Body of pancreas (tissue), 4 donors: ENCODE data around the gene HTR3A. TPM values are rescaled to one million over a fixed set of nuclear protein-coding genes. Genes with fewer than 3 reads are reported as not detected.

Experiments used
- ATAC-seq: fragments of 150-250 bp; one replicate; pipeline ENCODE4 v1.9.1; 2016
- DNase-seq, 4 donors: peaks; one replicate each; pipeline ENCODE4 v3.0.0-alpha.2; 2019
- H3K27ac ChIP-seq, 4 donors: fragments of 200-600 bp; sonication (generic); 1 replicate in 3 of 4; 2 replicates in 1 of 4; pipeline versions ENCODE4 v1.5.1 to v1.6.1; 2016 to 2019; ENCODE audit warnings: mild to moderate bottlenecking in 1 of 4, mixed read lengths in 1 of 4, moderate library complexity in 1 of 4
- H3K27me3 ChIP-seq, 2 donors: fragments of 200-600 bp; sonication (generic); one replicate each; pipeline ENCODE4 v1.6.0; 2016; ENCODE audit warnings: mild to moderate bottlenecking in 1 of 2
- H3K36me3 ChIP-seq, 2 donors: fragments of 200-600 bp; sonication (generic); replicated peaks in 1 of 2; 2 replicates each; pipeline ENCODE4 v1.5.1; 2016; ENCODE audit warnings: low read depth in 2 of 2; ENCODE audit not compliant: insufficient read depth in 1 of 2
- H3K4me1 ChIP-seq: fragments of 200-600 bp; sonication (generic); one replicate; pipeline ENCODE4 v1.6.0; 2016
- H3K4me3 ChIP-seq, 2 donors: fragments of 200-600 bp; sonication (generic); 1 replicate in 1 of 2; 2 replicates in 1 of 2; pipeline ENCODE4 v1.5.1; 2016 to 2019
- H3K9me3 ChIP-seq, 3 donors: fragments of 200-600 bp; sonication (generic); 1 replicate in 2 of 3; 2 replicates in 1 of 3; pipeline ENCODE4 v1.5.1; 2016
- POLR2A ChIP-seq, 3 donors: fragments of 450-650 bp; IDR thresholded peaks; one replicate each; pipeline ENCODE4 v1.6.1; 2016; ENCODE audit warnings: antibody characterized with exemption in 3 of 3, mild to moderate bottlenecking in 2 of 3
- WGBS, 2 donors: methylation state at CpG; one replicate each; pipeline ENCODE4 v1.1.5; 2017; 5-methylcytosine and 5-hydroxymethylcytosine counted together
- intact Hi-C: fragments of 100-400 bp; cut with DNase I; formaldehyde crosslinking; loops from one replicate; pipeline ENCODE4 v1.15.1; 2023
- total RNA-seq, 2 donors: library from RNA; depleted of rRNA; stranded (reverse); fragments of >200 nt; gene quantifications; one replicate each; pipeline ENCODE4 v1.1.0, GENCODE V29; 2016
- TF ChIP-seq, protein P1 (sequence below), 7 experiments: fragments of 450-650 bp in 4 of 7; fragments of 200-600 bp in 3 of 7; sonication (generic) in 3 of 7; IDR thresholded peaks; one replicate each; pipeline ENCODE4 v1.5.1; 2016 to 2019; ENCODE audit warnings: antibody characterized with exemption in 7 of 7

The HTR3A gene
- total RNA-seq, 2 donors from 2014 or later: 0.33 to 1.0 TPM

DNA sequence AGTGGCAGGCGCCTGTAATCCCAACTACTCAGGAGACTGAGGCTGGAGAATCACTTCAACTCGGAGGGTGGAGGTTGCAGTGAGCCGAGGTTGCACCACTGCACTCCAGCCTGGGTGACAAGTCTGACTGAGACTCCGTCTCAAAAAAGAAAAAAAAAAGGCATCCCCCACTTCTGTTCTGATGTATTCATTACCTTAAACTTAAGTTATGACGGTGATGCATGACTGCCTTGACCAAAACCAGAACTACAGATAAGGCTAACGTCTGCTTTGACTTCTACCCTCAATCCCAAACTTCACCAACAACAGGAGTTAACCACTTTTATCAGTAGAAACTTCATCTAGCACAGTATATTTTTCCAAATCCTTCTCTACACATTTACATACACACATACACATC is 9.9 kb downstream of the HTR3A start:
- DNase-seq: no peak
- 51 to 54% methylated on average over 6 of the region's 6 CpGs for WGBS, 2 donors
- ATAC-seq: no peak

DNA sequence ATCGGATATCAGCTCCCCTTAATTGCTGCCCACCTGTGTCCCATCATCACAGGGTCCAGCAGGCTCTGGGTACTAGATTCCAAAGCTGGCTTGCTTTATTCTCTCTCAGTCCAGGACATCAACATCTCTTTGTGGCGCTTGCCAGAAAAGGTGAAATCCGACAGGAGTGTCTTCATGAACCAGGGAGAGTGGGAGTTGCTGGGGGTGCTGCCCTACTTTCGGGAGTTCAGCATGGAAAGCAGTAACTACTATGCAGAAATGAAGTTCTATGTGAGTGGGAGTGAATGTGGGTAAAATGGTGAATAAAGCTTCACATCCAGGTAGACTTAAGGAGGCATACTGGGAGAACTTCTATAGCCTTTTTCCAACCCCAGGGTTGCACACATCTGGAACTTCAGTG is 11.0 kb downstream of the HTR3A start:
- Histone ChIP-seq H3K4me3 (no peak overlapping the region), H3K27me3 (no peaks in the 10 kb centered on the region), H3K9me3 (no peaks in the 10 kb centered on the region), H3K27ac (no peak overlapping the region), H3K4me1 (no peaks in the 10 kb centered on the region), H3K36me3 (no peaks in the 10 kb centered on the region)
- intact Hi-C loops: no loop called here
- ATAC-seq: no peak
- WGBS, 2 donors: 61 to 72% methylated on average over 4 of the region's 4 CpGs
- TF ChIP-seq, protein P1, sequence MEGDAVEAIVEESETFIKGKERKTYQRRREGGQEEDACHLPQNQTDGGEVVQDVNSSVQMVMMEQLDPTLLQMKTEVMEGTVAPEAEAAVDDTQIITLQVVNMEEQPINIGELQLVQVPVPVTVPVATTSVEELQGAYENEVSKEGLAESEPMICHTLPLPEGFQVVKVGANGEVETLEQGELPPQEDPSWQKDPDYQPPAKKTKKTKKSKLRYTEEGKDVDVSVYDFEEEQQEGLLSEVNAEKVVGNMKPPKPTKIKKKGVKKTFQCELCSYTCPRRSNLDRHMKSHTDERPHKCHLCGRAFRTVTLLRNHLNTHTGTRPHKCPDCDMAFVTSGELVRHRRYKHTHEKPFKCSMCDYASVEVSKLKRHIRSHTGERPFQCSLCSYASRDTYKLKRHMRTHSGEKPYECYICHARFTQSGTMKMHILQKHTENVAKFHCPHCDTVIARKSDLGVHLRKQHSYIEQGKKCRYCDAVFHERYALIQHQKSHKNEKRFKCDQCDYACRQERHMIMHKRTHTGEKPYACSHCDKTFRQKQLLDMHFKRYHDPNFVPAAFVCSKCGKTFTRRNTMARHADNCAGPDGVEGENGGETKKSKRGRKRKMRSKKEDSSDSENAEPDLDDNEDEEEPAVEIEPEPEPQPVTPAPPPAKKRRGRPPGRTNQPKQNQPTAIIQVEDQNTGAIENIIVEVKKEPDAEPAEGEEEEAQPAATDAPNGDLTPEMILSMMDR (IDR thresholded peaks at IDR 0.05): no peak
- TF ChIP-seq POLR2A (IDR thresholded peaks at IDR 0.05): no peak
- no peak for DNase-seq

More for the DNA sequence above, 9.9 kb downstream of the HTR3A start:
- no peak for TF ChIP-seq POLR2A (IDR thresholded peaks at IDR 0.05)
- TF ChIP-seq, protein P1 (IDR thresholded peaks at IDR 0.05): no peak
- H3K4me3 ChIP-seq: no peak overlapping the region
- no peaks in the 10 kb centered on the region for H3K36me3 ChIP-seq
- intact Hi-C loops: no loop called here
- no peak overlapping the region for H3K27ac ChIP-seq
- H3K9me3 ChIP-seq: no peaks in the 10 kb centered on the region
- H3K27me3 ChIP-seq: no peaks in the 10 kb centered on the region
- no peaks in the 10 kb centered on the region for H3K4me1 ChIP-seq

DNA sequence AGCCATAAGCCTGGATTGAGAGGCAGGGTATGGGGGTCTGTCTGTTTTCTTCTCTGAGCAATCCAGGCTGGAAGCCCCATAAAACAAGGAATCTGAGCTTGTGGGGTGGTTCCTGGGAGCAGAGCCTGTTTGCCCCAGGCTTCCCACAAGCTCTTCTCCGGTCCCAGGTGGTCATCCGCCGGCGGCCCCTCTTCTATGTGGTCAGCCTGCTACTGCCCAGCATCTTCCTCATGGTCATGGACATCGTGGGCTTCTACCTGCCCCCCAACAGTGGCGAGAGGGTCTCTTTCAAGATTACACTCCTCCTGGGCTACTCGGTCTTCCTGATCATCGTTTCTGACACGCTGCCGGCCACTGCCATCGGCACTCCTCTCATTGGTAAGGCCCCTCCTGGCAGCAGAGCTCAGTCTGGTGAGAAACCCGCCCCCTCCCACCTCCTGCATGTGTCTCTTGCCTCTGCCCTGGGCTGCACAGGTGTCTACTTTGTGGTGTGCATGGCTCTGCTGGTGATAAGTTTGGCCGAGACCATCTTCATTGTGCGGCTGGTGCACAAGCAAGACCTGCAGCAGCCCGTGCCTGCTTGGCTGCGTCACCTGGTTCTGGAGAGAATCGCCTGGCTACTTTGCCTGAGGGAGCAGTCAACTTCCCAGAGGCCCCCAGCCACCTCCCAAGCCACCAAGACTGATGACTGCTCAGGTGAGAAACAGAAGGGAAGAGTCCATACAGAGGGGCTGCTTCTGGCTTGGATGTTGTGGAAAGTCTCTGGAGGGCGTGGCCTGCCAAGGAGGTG is 11.6 kb downstream of the HTR3A start:
- H3K9me3 ChIP-seq: no peaks in the 10 kb centered on the region
- DNase-seq (no peak), ATAC-seq (no peak)
- intact Hi-C loops: no loop called here
- H3K4me3 ChIP-seq: no peak overlapping the region
- H3K4me1 ChIP-seq: no peaks in the 10 kb centered on the region
- H3K27me3 ChIP-seq: no peaks in the 10 kb centered on the region
- 67 to 74% methylated on average over 13 to 18 of the region's 18 CpGs for WGBS, 2 donors
- no peaks in the 10 kb centered on the region for H3K36me3 ChIP-seq
- TF ChIP-seq POLR2A (IDR thresholded peaks at IDR 0.05): no peak
- TF ChIP-seq, protein P1 (IDR thresholded peaks at IDR 0.05): no peak
- no peak overlapping the region for H3K27ac ChIP-seq

DNA sequence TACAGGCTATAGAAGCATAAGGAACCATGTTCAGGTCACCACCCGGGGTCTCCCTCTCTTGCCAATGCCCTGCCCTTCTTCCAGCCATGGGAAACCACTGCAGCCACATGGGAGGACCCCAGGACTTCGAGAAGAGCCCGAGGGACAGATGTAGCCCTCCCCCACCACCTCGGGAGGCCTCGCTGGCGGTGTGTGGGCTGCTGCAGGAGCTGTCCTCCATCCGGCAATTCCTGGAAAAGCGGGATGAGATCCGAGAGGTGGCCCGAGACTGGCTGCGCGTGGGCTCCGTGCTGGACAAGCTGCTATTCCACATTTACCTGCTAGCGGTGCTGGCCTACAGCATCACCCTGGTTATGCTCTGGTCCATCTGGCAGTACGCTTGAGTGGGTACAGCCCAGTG is 14.5 kb downstream of the HTR3A start:
- H3K4me3 ChIP-seq: no peak overlapping the region
- H3K27me3 ChIP-seq: no peaks in the 10 kb centered on the region
- no peak for DNase-seq
- no peak overlapping the region for H3K27ac ChIP-seq
- no peaks in the 10 kb centered on the region for H3K36me3 ChIP-seq
- TF ChIP-seq POLR2A (IDR thresholded peaks at IDR 0.05): no peak
- TF ChIP-seq, protein P1 (IDR thresholded peaks at IDR 0.05): no peak
- H3K4me1 ChIP-seq: no peaks in the 10 kb centered on the region
- ATAC-seq: no peak
- H3K9me3 ChIP-seq: no peaks in the 10 kb centered on the region
- intact Hi-C loops: no loop called here
- 36 to 67% methylated on average over 2 to 14 of the region's 15 CpGs for WGBS, 2 donors

DNA sequence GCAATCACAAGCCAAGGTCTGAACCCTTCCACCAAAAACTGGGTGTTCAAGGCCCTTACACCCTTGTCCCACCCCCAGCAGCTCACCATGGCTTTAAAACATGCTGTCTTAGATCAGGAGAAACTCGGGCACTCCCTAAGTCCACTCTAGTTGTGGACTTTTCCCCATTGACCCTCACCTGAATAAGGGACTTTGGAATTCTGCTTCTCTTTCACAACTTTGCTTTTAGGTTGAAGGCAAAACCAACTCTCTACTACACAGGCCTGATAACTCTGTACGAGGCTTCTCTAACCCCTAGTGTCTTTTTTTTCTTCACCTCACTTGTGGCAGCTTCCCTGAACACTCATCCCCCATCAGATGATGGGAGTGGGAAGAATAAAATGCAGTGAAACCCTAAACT is 15.0 kb downstream of the HTR3A start:
- H3K27ac ChIP-seq: no peak overlapping the region
- WGBS, 2 donors: 28 to 44% methylated on average over 2 of the region's 2 CpGs
- H3K9me3 ChIP-seq: no peaks in the 10 kb centered on the region
- DNase-seq (no peak), ATAC-seq (no peak)
- H3K4me3 ChIP-seq: no peak overlapping the region
- H3K27me3 ChIP-seq: no peaks in the 10 kb centered on the region
- no peaks in the 10 kb centered on the region for H3K4me1 ChIP-seq
- H3K36me3 ChIP-seq: no peaks in the 10 kb centered on the region
- intact Hi-C loops: loop anchor here (5.0 kb wide), 1 partner anchor 272 kb away; no protein-coding TSS in a partner anchor
- TF ChIP-seq, protein P1 (IDR thresholded peaks at IDR 0.05): no peak
- TF ChIP-seq POLR2A (IDR thresholded peaks at IDR 0.05): no peak
